GM21367 (cell line): ENCODE data around the gene KLHDC3.

ENCODE experiments used
- ATAC-seq: cut with Tn5 transposase; IDR thresholded peaks from one replicate; pipeline ENCODE4 v1.9.1; 2021; ENCODE audit not compliant: unreplicated experiment

KLHDC3 gene

DNA sequence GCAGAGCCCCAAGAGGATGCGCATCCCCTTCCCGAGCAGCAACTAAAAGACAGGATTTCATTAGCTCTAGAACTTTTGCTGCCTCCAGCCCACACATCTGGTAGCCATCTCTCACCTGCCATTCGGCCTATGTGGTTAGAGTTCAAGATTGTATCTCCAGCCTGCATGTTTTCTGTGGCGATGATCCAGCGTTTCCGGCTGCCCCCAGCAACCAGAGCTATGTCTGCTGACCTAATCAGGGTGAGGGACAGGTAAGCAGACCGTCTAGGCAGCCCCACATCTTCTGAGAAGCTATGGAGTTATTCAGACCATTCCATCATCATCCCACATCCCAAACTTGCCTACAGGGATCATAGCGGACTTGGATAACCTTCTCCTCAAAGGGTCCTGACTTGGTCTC is 41.9 kb downstream of the KLHDC3 start:
- ATAC-seq: no peak

DNA sequence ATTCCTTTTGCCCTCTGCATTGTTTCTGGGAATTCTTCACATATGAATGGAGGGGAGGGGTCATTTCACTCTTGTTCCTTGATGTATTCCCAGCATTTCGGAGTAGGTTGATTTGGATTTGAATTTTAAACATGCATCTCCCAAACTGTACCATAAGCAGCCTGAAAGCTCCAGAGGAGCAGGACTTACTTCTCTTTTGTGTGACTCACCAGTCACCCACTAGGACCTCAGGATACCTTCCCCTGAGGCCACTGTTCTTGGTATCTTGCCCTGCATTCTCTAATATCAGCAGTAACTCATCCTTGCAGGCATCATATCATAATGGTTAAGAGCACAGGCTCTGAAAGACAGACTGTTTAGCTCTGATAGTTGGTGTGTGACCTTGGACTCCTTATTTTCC is 44.5 kb downstream of the KLHDC3 start:
- no peak for ATAC-seq

DNA sequence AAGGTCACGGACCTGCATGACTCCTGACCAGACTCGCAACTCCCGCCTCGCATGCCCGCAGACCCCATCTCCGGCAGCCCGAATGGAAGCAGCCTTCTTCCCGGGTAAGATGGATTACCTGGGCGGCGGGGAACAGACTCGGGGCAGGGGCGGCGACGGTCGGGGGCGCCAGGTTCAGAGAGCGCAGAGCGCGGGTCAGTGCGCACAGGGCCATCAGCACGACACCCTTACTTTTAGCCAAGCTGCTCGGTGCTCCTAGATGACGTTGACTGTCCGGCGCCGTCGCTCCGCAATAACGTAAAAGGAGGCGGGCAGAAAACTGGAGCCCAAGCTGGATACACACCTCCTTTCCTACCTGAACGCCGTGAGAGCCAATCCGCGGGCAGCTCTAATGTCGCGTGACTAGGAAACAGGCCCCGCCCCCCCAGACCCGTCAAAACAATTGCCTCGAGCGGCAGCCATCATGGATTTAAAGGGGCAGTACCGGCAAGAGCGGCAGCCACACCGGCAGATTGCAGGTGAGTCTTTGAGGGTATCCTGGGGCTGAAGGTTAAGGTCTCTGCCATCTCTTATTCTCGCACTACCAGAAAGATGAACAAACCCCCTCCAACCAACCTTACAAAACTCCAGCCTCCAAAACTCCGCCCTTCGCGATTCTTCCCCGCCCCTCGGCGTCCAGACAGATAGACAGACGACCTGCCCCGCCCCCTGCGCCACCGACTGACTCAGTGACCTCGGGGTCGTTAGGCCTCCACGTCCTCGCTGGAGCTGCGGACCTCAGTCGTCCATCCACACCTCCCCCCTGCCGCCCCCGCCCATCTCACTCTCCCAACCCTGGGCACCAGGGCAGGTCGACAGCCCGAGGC is 45.4 kb downstream of the KLHDC3 start, which contains the start of the genes KLC4 and MRPL2:
TSS of gene KLC4 (plus strand) at position 464 of the 866 bp plus-strand sequence. CDS start 1,705 bp downstream, outside the sequence.
TSS of gene MRPL2 (minus strand) at position 267 of the 866 bp plus-strand sequence. CDS start at position 214, 53 bp downstream.
- ATAC-seq: peak; percentile 82

DNA sequence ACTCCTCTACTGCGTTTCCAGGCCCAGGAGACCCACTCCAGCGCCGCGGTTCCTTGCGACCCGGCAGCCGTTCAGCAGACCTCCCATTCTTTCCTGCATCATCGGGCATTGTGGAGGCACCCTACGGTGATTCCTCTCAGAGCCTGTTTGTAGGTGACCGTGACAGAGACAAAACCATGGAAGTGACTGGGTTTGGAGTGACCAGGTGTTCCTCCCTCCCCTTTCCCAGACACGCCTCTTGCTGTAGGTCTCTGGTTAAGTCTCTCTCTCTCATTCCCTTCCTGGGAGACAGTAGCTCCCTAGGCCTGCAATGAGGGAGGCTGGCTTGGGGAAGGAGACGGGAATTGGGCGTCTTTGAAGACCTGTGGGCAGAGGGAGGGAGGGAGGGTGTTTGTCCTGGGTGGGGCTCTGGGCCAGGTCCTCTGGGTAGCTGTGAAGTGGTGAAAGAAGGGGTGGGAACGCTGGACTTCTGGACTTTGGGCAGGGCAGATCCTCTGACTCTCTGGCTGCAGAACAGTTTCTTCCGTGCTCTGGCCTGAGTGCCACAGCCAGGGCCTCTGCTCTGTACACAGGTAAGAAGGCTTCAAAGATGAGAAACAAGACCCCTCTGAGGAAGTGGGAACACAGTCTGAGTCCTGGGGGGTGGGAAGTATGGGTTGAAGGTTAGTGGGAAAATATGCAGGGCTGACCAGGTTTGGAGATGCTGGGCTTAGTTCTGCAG is 46.1 kb downstream of the KLHDC3 start:
- ATAC-seq: no peak

DNA sequence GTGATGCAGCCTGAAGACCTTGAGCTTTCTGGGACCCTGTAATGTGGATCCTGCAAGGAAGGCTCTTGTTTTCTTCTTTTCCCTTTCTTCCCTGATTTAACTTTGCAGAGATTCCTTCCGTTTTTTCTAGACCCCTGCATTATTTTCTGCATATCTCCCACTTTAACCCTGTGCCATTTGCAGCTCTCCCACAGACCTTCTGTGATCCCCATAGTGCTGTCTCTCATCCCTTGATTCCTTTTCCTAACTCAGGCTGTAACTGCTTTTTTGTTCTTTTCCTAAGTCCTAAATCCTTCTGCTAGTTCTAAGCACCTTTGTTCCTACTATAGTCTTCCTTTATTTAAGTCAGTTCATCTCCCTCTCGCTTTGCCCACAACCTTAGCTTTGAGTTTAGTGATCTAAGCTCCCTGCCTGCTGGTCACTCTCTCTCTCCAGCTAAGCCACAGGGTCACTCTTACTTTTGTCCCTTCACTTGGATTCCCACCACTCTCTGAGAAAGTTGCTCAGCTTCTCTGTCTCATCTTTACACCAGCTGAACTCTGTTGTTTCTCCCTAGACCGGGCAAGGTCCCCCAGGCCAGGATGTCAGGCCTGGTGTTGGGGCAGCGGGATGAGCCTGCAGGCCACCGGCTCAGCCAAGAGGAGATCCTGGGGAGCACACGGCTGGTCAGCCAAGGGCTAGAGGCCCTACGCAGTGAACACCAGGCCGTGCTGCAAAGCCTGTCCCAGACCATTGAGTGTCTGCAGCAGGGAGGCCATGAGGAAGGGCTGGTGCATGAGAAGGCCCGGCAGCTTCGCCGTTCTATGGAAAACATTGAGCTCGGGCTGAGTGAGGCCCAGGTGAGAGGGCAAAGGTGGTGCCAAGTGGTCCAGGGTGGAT is 46.9 kb downstream of the KLHDC3 start:
- no peak for ATAC-seq

DNA sequence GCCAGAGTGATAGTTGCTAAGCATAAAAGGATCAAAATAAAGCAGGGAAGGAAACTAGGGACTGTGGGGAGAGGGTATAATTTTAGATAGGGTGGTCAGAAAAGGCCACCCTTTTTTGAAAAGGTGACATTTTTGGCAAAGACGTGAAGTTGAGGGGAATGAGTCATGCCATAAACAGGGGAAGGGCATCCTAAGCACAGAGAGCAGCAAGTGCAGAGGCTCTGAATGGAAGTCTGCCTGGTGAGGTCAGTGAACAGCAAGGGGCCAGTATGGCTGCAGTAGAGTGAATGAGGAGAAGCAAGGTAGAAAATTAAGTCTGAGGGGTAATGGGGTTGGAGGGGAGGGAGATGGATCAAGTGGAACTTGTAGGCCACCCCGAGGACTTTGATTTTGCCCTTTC is 47.8 kb downstream of the KLHDC3 start:
- no peak for ATAC-seq

DNA sequence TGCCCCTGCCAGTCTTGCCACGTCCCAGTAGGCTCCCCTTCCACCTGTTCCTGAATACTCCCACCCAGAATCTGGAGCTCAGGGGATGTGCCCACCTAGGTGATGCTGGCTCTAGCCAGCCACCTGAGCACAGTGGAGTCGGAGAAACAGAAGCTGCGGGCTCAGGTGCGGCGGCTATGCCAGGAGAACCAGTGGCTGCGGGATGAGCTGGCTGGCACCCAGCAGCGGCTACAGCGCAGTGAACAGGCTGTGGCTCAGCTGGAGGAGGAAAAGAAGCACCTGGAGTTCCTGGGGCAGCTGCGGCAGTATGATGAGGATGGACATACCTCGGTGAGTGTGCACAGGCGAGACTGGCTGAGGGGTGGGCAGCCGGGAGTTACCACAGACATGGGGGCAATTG is 48.8 kb downstream of the KLHDC3 start:
- ATAC-seq: no peak

DNA sequence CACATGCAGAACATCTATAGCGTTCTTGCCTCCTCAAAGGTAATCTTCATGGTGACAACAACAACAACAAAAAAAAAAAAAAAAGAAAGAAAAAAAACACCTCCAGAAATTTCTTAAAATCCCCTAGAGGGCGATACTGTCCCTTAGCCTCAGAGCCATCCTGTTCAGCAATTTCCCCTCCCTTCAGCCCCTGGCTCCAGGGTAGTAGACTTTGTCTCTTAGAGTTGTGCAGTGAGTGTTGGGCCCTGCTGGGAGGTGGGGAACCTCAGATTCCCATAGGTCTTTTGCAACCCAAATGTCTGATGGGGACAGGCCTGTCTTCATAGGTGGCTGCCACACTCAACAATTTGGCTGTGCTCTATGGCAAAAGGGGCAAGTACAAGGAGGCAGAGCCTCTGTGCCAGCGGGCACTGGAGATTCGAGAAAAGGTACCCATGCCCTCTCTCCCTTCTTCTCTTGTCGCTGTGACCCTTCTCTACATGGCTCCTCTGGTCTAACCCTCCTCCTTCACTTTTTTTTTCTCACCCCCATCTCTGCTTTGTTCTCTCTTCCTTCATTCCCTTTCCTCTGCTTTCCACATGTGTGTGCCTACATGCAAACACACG is 56.1 kb downstream of the KLHDC3 start:
- ATAC-seq: no peak
